IMR-90 (cell line): ENCODE results near the gene EPSTI1. TPM values are rescaled to one million over a fixed set of nuclear protein-coding genes. Genes with fewer than 3 reads are reported as not detected.

Experiments used
- ATAC-seq: fragments of 200-7000 bp; cut with Tn5 transposase; 2 replicates; pipeline ENCODE4 v1.9.1; 2020; ENCODE audit warnings: low read depth, mild to moderate bottlenecking, moderate library complexity
- BruUV-seq: library from RNA; stranded (reverse); fragments of 400-500 nt; replicated peaks from 2 replicates; lab custom pipeline; 2021; lab: Mats Ljungman, UMichigan
- CTCF ChIA-PET: fragments of 300-600 bp; formaldehyde crosslinking; extraction: SDS; loops from one replicate; lab custom pipeline; 2021; ENCODE audit warnings: antibody characterized with exemption; lab: Yijun Ruan, JAX
- POLR2A ChIA-PET: fragments of 300-600 bp; sonication (Branson Sonifier 250); formaldehyde crosslinking; loops from one replicate; lab custom pipeline; 2022; ENCODE audit warnings: antibody characterized with exemption; ENCODE audit not compliant: unreplicated experiment; lab: Charles Lee
- DNase-seq: peaks from one replicate; pipeline ENCODE4 v3.0.0; 2013
- H2AFZ ChIP-seq: replicated peaks from 2 replicates; pipeline ENCODE3; 2013; ENCODE audit warnings: low read length, mild to moderate bottlenecking; ENCODE audit not compliant: poor library complexity
- H2AK5ac ChIP-seq: 2 replicates; pipeline ENCODE4 v1.6.1; 2013; ENCODE audit warnings: low read depth, low read length, inconsistent platforms
- H2AK9ac ChIP-seq: replicated peaks from 2 replicates; pipeline ENCODE3; 2013; ENCODE audit warnings: mild to moderate bottlenecking, low read depth, low read length, moderate library complexity; ENCODE audit not compliant: poor library complexity
- H2BK120ac ChIP-seq: 2 replicates; pipeline ENCODE4 v1.6.1; 2013; ENCODE audit warnings: low read depth, low read length, inconsistent platforms
- H2BK15ac ChIP-seq: 3 replicates; pipeline ENCODE4 v1.6.1; 2013; ENCODE audit warnings: low read depth, low read length, inconsistent platforms
- H2BK20ac ChIP-seq: 2 replicates; pipeline ENCODE4 v1.6.1; 2013; ENCODE audit warnings: low read depth, mild to moderate bottlenecking, inconsistent platforms, low read length, moderate library complexity
- H2BK5ac ChIP-seq: 2 replicates; pipeline ENCODE4 v1.6.1; 2013; ENCODE audit warnings: mild to moderate bottlenecking, low read depth, low read length, inconsistent platforms; ENCODE audit not compliant: poor library complexity, severe bottlenecking
- H3K14ac ChIP-seq: replicated peaks from 2 replicates; pipeline ENCODE4 v1.6.1; 2013; ENCODE audit warnings: low read depth, low read length, inconsistent platforms
- H3K18ac ChIP-seq: 2 replicates; pipeline ENCODE4 v1.6.1; 2013; ENCODE audit warnings: low read depth, low read length, control low read depth
- H3K23ac ChIP-seq: 2 replicates; pipeline ENCODE4 v1.6.1; 2013; ENCODE audit warnings: low read depth, low read length, inconsistent platforms
- H3K27ac ChIP-seq: 2 replicates; pipeline ENCODE4 v1.5.1; 2013; ENCODE audit warnings: mild to moderate bottlenecking, control low read depth, low read length; ENCODE audit not compliant: insufficient read depth
- H3K27me3 ChIP-seq: 2 replicates; pipeline ENCODE4 v1.6.1; 2013; ENCODE audit warnings: low read length; ENCODE audit not compliant: control insufficient read depth, insufficient read depth
- H3K36me3 ChIP-seq: 2 replicates; pipeline ENCODE4 v1.6.1; 2013; ENCODE audit warnings: low read length, mixed read lengths; ENCODE audit not compliant: control insufficient read depth, insufficient read depth
- H3K4ac ChIP-seq: 2 replicates; pipeline ENCODE4 v1.6.1; 2013; ENCODE audit warnings: low read depth, low read length, inconsistent platforms
- H3K4me1 ChIP-seq: 2 replicates; pipeline ENCODE4 v1.6.1; 2013; ENCODE audit warnings: low read length, mixed read lengths; ENCODE audit not compliant: control insufficient read depth, insufficient read depth
- H3K4me2 ChIP-seq: 2 replicates; pipeline ENCODE4 v1.6.1; 2013; ENCODE audit warnings: low read depth, mild to moderate bottlenecking, control low read depth, low read length, moderate library complexity
- H3K4me3 ChIP-seq: 2 replicates; pipeline ENCODE4 v1.5.1; 2013; ENCODE audit warnings: low read depth, mild to moderate bottlenecking, control low read depth, low read length, moderate library complexity; ENCODE audit not compliant: insufficient read depth
- H3K56ac ChIP-seq: 2 replicates; pipeline ENCODE4 v1.6.1; 2013; ENCODE audit warnings: low read length, inconsistent platforms; ENCODE audit not compliant: insufficient read depth; ENCODE audit errors: extremely low read depth
- H3K79me1 ChIP-seq, 2 experiments: 2 replicates each; pipeline ENCODE4 v1.6.1; 2013; ENCODE audit warnings: low read length in 2 of 2, inconsistent platforms in 1 of 2, low read depth in 1 of 2
- H3K9ac ChIP-seq: 2 replicates; pipeline ENCODE4 v1.6.1; 2013; ENCODE audit warnings: low read depth, low read length, control low read depth
- H3K9me1 ChIP-seq: 2 replicates; pipeline ENCODE4 v1.6.1; 2013; ENCODE audit warnings: low read length, inconsistent platforms; ENCODE audit not compliant: insufficient read depth
- H3K9me3 ChIP-seq: 2 replicates; pipeline ENCODE4 v1.6.1; 2013; ENCODE audit warnings: low read length; ENCODE audit not compliant: control insufficient read depth, insufficient read depth
- H4K20me1 ChIP-seq: 2 replicates; pipeline ENCODE4 v1.6.1; 2013; ENCODE audit warnings: low read length, inconsistent platforms; ENCODE audit not compliant: insufficient read depth
- H4K5ac ChIP-seq: 2 replicates; pipeline ENCODE4 v1.6.1; 2013; ENCODE audit warnings: mild to moderate bottlenecking, low read depth, low read length, control low read depth
- H4K8ac ChIP-seq, 2 experiments: 2 replicates each; pipeline ENCODE4 v1.6.1; 2013; ENCODE audit warnings: low read depth in 2 of 2, low read length in 2 of 2, control low read depth in 1 of 2, inconsistent platforms in 1 of 2
- H4K91ac ChIP-seq: 2 replicates; pipeline ENCODE4 v1.6.1; 2013; ENCODE audit warnings: low read depth, low read length, inconsistent platforms; ENCODE audit not compliant: insufficient read depth
- BHLHE40 ChIP-seq: fragments of 150-350 bp; IDR thresholded peaks from 2 replicates; pipeline ENCODE4 v1.6.1; 2016; ENCODE audit warnings: mild to moderate bottlenecking, low read depth, low read length
- CEBPB ChIP-seq: IDR thresholded peaks from 2 replicates; pipeline ENCODE4 v1.6.1; 2012; ENCODE audit warnings: low read depth, low read length, improper control_type of control experiment
- CHD1 ChIP-seq: IDR thresholded peaks from 2 replicates; pipeline ENCODE4 v1.6.1; 2012; ENCODE audit warnings: low read depth, low read length, improper control_type of control experiment
- FOS ChIP-seq: fragments of 150-350 bp; IDR thresholded peaks from 2 replicates; pipeline ENCODE4 v1.6.1; 2016; ENCODE audit warnings: low read depth, low read length
- MAFK ChIP-seq: IDR thresholded peaks from 2 replicates; pipeline ENCODE4 v1.6.1; 2012; ENCODE audit warnings: low read depth, low read length, improper control_type of control experiment
- MAZ ChIP-seq: IDR thresholded peaks from 2 replicates; pipeline ENCODE4 v1.6.1; 2012; ENCODE audit warnings: low read depth, mild to moderate bottlenecking, low read length, improper control_type of control experiment, moderate library complexity, borderline replicate concordance
- MXI1 ChIP-seq: IDR thresholded peaks from 2 replicates; pipeline ENCODE4 v1.6.1; 2012; ENCODE audit warnings: low read depth, mild to moderate bottlenecking, low read length, moderate library complexity, borderline replicate concordance
- NFE2L2 ChIP-seq: fragments of 150-350 bp; IDR thresholded peaks from 2 replicates; pipeline ENCODE4 v1.6.1; 2016; ENCODE audit warnings: low read depth, mild to moderate bottlenecking, low read length
- RAD21 ChIP-seq: IDR thresholded peaks from 2 replicates; pipeline ENCODE4 v1.6.1; 2012; ENCODE audit warnings: low read length, improper control_type of control experiment
- RCOR1 ChIP-seq: IDR thresholded peaks from 2 replicates; pipeline ENCODE4 v1.6.1; 2012; ENCODE audit warnings: mild to moderate bottlenecking, low read length, improper control_type of control experiment; ENCODE audit not compliant: insufficient replicate concordance
- RFX5 ChIP-seq: IDR thresholded peaks from 2 replicates; pipeline ENCODE4 v1.8.0; 2012; ENCODE audit warnings: low read depth, mild to moderate bottlenecking, low read length, moderate library complexity
- SMC3 ChIP-seq: fragments of 150-350 bp; IDR thresholded peaks from 2 replicates; pipeline ENCODE4 v1.6.1; 2016; ENCODE audit warnings: low read depth, mild to moderate bottlenecking, antibody characterized with exemption, low read length, moderate library complexity
- WGBS, 2 experiments: methylation state at CpG; one replicate each; pipeline versions ENCODE4 v1.1.5 to v1.1.7; 2013; ENCODE audit warnings: missing lambda C conversion rate in 2 of 2; ENCODE audit not compliant: insufficient read length in 1 of 2; ENCODE audit errors: extremely low coverage in 2 of 2; 5-methylcytosine and 5-hydroxymethylcytosine counted together
- dilution Hi-C: fragments of 300-500 bp; cut with HindIII; formaldehyde crosslinking; loops from one replicate; pipeline ENCODE4 v1.14.3; 2018; ENCODE audit warnings: low sequenced_read_pairs; ENCODE audit not compliant: unreplicated experiment
- in situ Hi-C: fragments of 300-500 bp; cut with MboI; formaldehyde crosslinking; loops from 3 replicates; pipeline ENCODE4 v1.14.3; 2019; ENCODE audit warnings: low sequenced_read_pairs, inconsistent platforms, mixed read lengths
- intact Hi-C: fragments of 100-400 bp; cut with micrococcal nuclease; formaldehyde crosslinking; loops from 2 replicates; pipeline ENCODE4 v1.10.0; 2022
- polyA plus RNA-seq, 3 experiments: library from polyadenylated mRNA; depleted of rRNA; stranded (reverse); fragments of >200 nt; gene quantifications; 2 replicates each; pipeline ENCODE4 v1.2.3, GENCODE V29; 2012; ENCODE audit warnings: low replicate concordance in 1 of 3
- total RNA-seq: library from RNA; depleted of rRNA; stranded (reverse); fragments of >200 nt; gene quantifications from 2 replicates; pipeline ENCODE4 v1.2.3, GENCODE V29; 2012
- TF ChIP-seq, protein P1 (sequence below): fragments of 150-350 bp; IDR thresholded peaks from 2 replicates; pipeline ENCODE4 v1.6.1; 2016; ENCODE audit warnings: low read depth, mild to moderate bottlenecking, low read length, moderate library complexity, borderline replicate concordance
- TF ChIP-seq, protein P2 (sequence below): fragments of 150-350 bp; IDR thresholded peaks from 2 replicates; pipeline ENCODE4 v1.6.1; 2017; ENCODE audit warnings: mild to moderate bottlenecking, antibody characterized with exemption, low read length, low read depth
- TF ChIP-seq, protein P3 (sequence below): conservative IDR thresholded peaks from 2 replicates; pipeline ENCODE4 v1.5.1; 2012; ENCODE audit warnings: mild to moderate bottlenecking, low read depth, low read length, improper control_type of control experiment

EPSTI1 gene
- total and polyA plus RNA-seq, 2 of the 4 experiments (the other 2 are of a cell fraction): 0.90 to 1.6 TPM

DNA sequence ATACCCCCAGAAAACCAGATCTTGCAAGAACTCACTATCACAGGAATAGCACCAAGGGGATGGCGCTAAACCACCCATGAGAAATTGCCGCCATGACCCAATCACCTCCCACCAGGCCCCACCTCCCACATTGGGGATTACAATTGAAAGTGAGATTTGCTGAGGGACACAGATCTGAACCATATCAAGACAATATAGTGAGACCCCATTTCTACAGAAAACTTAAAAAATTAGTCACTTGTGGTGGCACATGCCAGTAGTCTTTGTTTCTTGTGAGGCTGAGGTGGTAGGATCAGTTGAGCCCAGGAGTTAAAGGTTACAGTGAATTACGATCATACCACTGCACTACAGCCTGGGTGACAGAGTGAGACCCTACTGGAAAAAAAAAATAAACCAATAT lies 41.0 kb upstream of the EPSTI1 start:
- no peak overlapping the region for H2AK5ac ChIP-seq
- H3K14ac ChIP-seq: no peak overlapping the region
- peaks cover 6% of the 10 kb centered on the region for H3K36me3 ChIP-seq
- no peaks in the 10 kb centered on the region for H3K27me3 ChIP-seq
- H3K9me3 ChIP-seq: no peaks in the 10 kb centered on the region
- TF ChIP-seq RFX5 (no peak), FOS (no peak), CEBPB (no peak), MXI1 (no peak), RCOR1 (no peak), SMC3 (no peak), MAZ (no peak), RAD21 (no peak), NFE2L2 (no peak), MAFK (no peak), CHD1 (no peak), BHLHE40 (no peak)
- TF ChIP-seq, protein P1, sequence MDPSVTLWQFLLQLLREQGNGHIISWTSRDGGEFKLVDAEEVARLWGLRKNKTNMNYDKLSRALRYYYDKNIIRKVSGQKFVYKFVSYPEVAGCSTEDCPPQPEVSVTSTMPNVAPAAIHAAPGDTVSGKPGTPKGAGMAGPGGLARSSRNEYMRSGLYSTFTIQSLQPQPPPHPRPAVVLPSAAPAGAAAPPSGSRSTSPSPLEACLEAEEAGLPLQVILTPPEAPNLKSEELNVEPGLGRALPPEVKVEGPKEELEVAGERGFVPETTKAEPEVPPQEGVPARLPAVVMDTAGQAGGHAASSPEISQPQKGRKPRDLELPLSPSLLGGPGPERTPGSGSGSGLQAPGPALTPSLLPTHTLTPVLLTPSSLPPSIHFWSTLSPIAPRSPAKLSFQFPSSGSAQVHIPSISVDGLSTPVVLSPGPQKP: no peak
- TF ChIP-seq, protein P2, sequence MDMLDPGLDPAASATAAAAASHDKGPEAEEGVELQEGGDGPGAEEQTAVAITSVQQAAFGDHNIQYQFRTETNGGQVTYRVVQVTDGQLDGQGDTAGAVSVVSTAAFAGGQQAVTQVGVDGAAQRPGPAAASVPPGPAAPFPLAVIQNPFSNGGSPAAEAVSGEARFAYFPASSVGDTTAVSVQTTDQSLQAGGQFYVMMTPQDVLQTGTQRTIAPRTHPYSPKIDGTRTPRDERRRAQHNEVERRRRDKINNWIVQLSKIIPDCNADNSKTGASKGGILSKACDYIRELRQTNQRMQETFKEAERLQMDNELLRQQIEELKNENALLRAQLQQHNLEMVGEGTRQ: no peak
- TF ChIP-seq, protein P3, sequence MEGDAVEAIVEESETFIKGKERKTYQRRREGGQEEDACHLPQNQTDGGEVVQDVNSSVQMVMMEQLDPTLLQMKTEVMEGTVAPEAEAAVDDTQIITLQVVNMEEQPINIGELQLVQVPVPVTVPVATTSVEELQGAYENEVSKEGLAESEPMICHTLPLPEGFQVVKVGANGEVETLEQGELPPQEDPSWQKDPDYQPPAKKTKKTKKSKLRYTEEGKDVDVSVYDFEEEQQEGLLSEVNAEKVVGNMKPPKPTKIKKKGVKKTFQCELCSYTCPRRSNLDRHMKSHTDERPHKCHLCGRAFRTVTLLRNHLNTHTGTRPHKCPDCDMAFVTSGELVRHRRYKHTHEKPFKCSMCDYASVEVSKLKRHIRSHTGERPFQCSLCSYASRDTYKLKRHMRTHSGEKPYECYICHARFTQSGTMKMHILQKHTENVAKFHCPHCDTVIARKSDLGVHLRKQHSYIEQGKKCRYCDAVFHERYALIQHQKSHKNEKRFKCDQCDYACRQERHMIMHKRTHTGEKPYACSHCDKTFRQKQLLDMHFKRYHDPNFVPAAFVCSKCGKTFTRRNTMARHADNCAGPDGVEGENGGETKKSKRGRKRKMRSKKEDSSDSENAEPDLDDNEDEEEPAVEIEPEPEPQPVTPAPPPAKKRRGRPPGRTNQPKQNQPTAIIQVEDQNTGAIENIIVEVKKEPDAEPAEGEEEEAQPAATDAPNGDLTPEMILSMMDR: no peak
- H2BK20ac ChIP-seq: no peak overlapping the region
- no peaks in the 10 kb centered on the region for H3K4me1 ChIP-seq
- no peak overlapping the region for H2AFZ ChIP-seq
- H3K79me1 ChIP-seq: peaks cover 31 to 58% of the 10 kb centered on the region in 2 experiments
- no peak overlapping the region for H3K9ac ChIP-seq
- no peak overlapping the region for H3K4me3 ChIP-seq
- H2AK9ac ChIP-seq: no peak overlapping the region
- CTCF ChIA-PET: interaction anchor here (0.6 kb wide), 1 partner anchor 45 kb away, joined by 4 read pairs; no protein-coding TSS in a partner anchor
- no peak overlapping the region for H2BK120ac ChIP-seq
- H3K27ac ChIP-seq: no peak overlapping the region
- H3K56ac ChIP-seq: no peak overlapping the region
- no CpG with 5 or more reads among the region's 3 CpGs for WGBS, 2 experiments
- BruUV-seq: no TSS peak
- H3K4ac ChIP-seq: no peak overlapping the region
- no peak overlapping the region for H3K23ac ChIP-seq
- no peak for DNase-seq
- no peak overlapping the region for H3K4me2 ChIP-seq
- H2BK5ac ChIP-seq: no peak overlapping the region
- in situ Hi-C loops: no loop called here
- no peak overlapping the region for H4K5ac ChIP-seq
- no peak overlapping the region for H2BK15ac ChIP-seq
- no peak for ATAC-seq
- POLR2A ChIA-PET: no interaction called here
- intact Hi-C loops: no loop called here
- H3K18ac ChIP-seq: no peak overlapping the region
- H4K20me1 ChIP-seq: peaks cover 8% of the 10 kb centered on the region; the same call in 1 of the 2 replicates
- no peak overlapping the region for H4K91ac ChIP-seq
- no peak overlapping the region for H4K8ac ChIP-seq
- H3K9me1 ChIP-seq: peaks cover 6% of the 10 kb centered on the region; the same call in 1 of the 2 replicates
- dilution Hi-C loops: no loop called here
